Thoracic aorta (tissue), 2 donors: ENCODE measurements around the gene LYPD8. TPM values are rescaled to one million over a fixed set of nuclear protein-coding genes. Genes with fewer than 3 reads are reported as not detected.
"Not testable (repeated sequence)": the region's sequence is repeated elsewhere in the genome, so short reads cannot be mapped to it uniquely, and the experiment has no call there.

Experiments used
- ATAC-seq: fragments of 150-250 bp; one replicate; pipeline ENCODE4 v1.8.0; 2017; ENCODE audit warnings: low read depth; ENCODE audit not compliant: insufficient number of reproducible peaks, low FRiP score
- DNase-seq: peaks from one replicate; pipeline ENCODE4 v3.0.0-alpha.2; 2020; ENCODE audit warnings: low spot score
- H3K27ac ChIP-seq, 2 donors: fragments of 200-600 bp; sonication (generic); 1 replicate in 1 of 2; 2 replicates in 1 of 2; pipeline ENCODE4 v1.5.1; 2016; ENCODE audit warnings: mild to moderate bottlenecking in 2 of 2, moderate library complexity in 2 of 2
- H3K27me3 ChIP-seq: fragments of 200-600 bp; sonication (generic); replicated peaks from 2 replicates; pipeline ENCODE4 v1.6.0; 2016; ENCODE audit warnings: mild to moderate bottlenecking; ENCODE audit not compliant: insufficient read depth
- H3K36me3 ChIP-seq: fragments of 200-600 bp; sonication (generic); one replicate; pipeline ENCODE4 v1.5.1; 2016
- H3K4me1 ChIP-seq, 2 donors: fragments of 200-600 bp; sonication (generic); 1 replicate in 1 of 2; 2 replicates in 1 of 2; pipeline versions ENCODE4 v1.5.1 to v1.6.0; 2016; ENCODE audit warnings: low read depth in 2 of 2, mild to moderate bottlenecking in 1 of 2; ENCODE audit not compliant: control insufficient read depth in 1 of 2
- H3K4me3 ChIP-seq: fragments of 200-600 bp; sonication (generic); 2 replicates; pipeline ENCODE4 v1.5.1; 2016; ENCODE audit warnings: mild to moderate bottlenecking
- H3K9me3 ChIP-seq: fragments of 200-600 bp; sonication (generic); 2 replicates; pipeline ENCODE4 v1.5.1; 2016
- CTCF ChIP-seq: fragments of 200-600 bp; sonication (generic); IDR thresholded peaks from one replicate; pipeline ENCODE4 v1.5.1; 2019; ENCODE audit warnings: antibody characterized with exemption
- total RNA-seq, 2 donors: library from RNA; depleted of rRNA; stranded (reverse); fragments of >200 nt; gene quantifications; one replicate each; pipeline versions ENCODE4 v1.1.0 to v1.2.3, GENCODE V29; 2016

LYPD8 gene
- total RNA-seq = not detected

DNA sequence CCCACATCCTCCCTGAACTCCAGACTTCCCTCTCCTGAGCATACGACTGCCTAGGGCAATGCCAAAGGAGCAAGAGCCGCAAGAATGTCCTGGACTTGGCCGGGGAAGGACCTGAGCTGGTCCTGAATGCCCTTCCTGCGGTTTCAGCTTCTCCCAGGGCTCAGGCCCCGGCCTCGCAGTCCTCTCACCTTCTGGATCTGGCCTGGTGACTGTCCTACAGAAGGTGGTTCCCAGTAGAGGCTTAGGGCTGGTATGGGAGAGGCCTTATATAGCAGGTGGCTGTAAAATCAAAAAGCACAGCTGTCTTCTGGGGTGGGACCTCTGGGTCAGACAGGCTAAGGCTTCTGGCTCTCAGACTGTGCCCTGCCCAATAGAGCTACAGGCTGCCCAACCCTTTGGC is at the start of gene LYPD8:
Gene LYPD8 (minus strand): TSS at position 243 of the 400 bp plus-strand sequence. CDS start 4,678 bp downstream, outside the sequence.
- no peaks in the 10 kb centered on the region for H3K36me3 ChIP-seq

DNA sequence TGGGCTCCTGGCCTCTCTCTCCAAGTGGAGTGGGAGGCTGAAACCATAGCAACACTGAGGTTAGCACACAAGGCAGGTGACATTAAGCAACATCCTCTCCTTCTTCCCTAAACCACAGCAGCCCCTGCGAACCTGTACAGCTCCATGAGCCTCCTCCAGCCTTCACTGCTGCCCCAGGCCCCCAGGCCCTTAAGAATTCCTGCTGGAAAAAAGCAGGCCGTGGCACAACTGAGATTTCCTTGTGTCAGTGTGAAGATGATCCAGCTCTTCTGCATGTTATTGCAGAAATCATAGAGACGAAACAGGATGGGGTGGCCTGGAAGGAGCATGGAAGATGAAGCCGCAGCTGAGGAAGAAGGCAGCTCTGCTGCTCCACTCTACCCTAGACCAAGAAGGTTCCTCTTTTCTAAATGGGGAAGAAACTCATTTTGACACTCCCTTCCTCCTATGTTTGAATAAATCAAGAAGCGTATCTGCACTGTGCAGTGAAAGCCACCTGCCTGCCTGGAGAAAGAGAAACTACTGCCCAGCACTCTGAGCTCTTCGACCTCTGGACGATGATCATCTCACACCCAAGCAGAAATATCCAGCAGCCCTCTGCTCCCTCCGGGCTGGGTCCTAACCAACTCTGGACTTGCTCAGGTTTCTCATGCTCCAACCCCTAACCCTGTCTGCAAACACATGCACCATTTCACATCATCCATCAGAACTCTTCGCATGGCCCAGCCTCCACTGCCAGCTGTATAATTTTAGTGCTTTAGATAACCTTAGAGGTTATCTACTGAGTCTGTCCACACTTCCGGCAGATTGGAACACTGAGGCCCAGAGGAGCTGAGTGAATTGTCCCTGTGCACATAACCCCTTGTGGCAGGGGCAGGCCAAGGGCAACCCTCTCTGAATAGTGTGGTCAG is 49.5 kb upstream of the LYPD8 start:
- Histone ChIP-seq H3K4me1 (no peaks in the 10 kb centered on the region), H3K9me3 (no peaks in the 10 kb centered on the region), H3K36me3 (no peaks in the 10 kb centered on the region), H3K27ac (no peak overlapping the region), H3K27me3 (no peaks in the 10 kb centered on the region), H3K4me3 (no peak overlapping the region)
- no peak for ATAC-seq
- no peak for DNase-seq
- no peak for TF ChIP-seq CTCF

More for the DNA sequence above, at the start of gene LYPD8:
- Histone ChIP-seq H3K4me3 (no peak within 1 kb of the TSS), H3K27me3 (no peaks in the 10 kb centered on the region), H3K9me3 (no peaks in the 10 kb centered on the region), H3K27ac (no peak within 1 kb of the TSS), H3K4me1 (no peaks in the 10 kb centered on the region)
- DNase-seq = no peak
- no peak for TF ChIP-seq CTCF
- ATAC-seq = no peak

GRCh38 chr1:248803501-248803900 is 47.9 kb upstream of the LYPD8 start:
- H3K4me3 ChIP-seq, H3K27me3 ChIP-seq, H3K27ac ChIP-seq, H3K4me1 ChIP-seq, H3K36me3 ChIP-seq, H3K9me3 ChIP-seq, DNase-seq, ATAC-seq: not testable (repeated sequence)

DNA sequence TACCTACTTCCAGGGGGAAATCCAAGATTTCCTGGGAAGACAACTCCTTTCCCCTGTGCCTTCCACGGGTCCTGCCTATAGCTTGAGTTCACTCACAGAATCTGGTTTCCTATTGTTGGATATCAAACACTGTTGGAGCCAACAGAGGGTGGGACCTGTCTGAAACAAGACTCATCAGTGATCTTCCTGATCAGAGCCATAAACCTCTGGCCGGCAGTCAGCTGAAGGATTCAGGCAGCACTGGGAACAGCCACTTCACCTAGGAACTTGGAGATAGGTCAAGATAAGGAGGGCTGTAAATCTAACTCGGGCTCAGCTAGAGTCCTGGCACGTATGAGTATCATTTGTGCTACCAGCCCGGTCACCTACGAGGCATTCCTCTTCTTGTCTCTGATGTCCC is 46.9 kb upstream of the LYPD8 start:
- no peaks in the 10 kb centered on the region for H3K36me3 ChIP-seq
- TF ChIP-seq CTCF = no peak
- DNase-seq = no peak
- H3K27ac ChIP-seq = no peak overlapping the region
- H3K4me3 ChIP-seq = no peak overlapping the region
- no peak for ATAC-seq
- no peaks in the 10 kb centered on the region for H3K4me1 ChIP-seq
- H3K27me3 ChIP-seq = no peaks in the 10 kb centered on the region
- no peaks in the 10 kb centered on the region for H3K9me3 ChIP-seq

GRCh38 chr1:248800459-248800858 is 44.9 kb upstream of the LYPD8 start:
- no peak for ATAC-seq
- Histone ChIP-seq H3K9me3 (no peaks in the 10 kb centered on the region), H3K4me1 (no peaks in the 10 kb centered on the region), H3K27ac (no peak overlapping the region), H3K27me3 (no peaks in the 10 kb centered on the region), H3K4me3 (no peak overlapping the region), H3K36me3 (no peaks in the 10 kb centered on the region)
- no peak for TF ChIP-seq CTCF
- DNase-seq = no peak
